KMS-11 (cell line): ENCODE measurements around the gene C16orf87.

Source experiments
- H2AFZ ChIP-seq: fragments of 200-600 bp; sonication (generic); 2 replicates; pipeline ENCODE4 v1.6.1; 2016; ENCODE audit warnings: antibody characterized with exemption, mixed run types, low read depth
- H3K27ac ChIP-seq: fragments of 200-600 bp; sonication (generic); 2 replicates; pipeline ENCODE4 v1.6.1; 2016; ENCODE audit warnings: mild to moderate bottlenecking, mixed run types
- H3K27me3 ChIP-seq: fragments of 200-600 bp; sonication (generic); 2 replicates; pipeline ENCODE4 v1.6.1; 2017; ENCODE audit warnings: mild to moderate bottlenecking, low read depth, mixed run types, moderate library complexity; ENCODE audit not compliant: insufficient read depth
- H3K36me3 ChIP-seq: fragments of 200-600 bp; sonication (generic); 2 replicates; pipeline ENCODE4 v1.6.1; 2017; ENCODE audit warnings: mild to moderate bottlenecking, mixed run types; ENCODE audit not compliant: insufficient read depth
- H3K4me1 ChIP-seq: fragments of 200-600 bp; sonication (generic); 2 replicates; pipeline ENCODE4 v1.6.1; 2016; ENCODE audit warnings: mild to moderate bottlenecking, low read depth, mixed run types; ENCODE audit not compliant: poor library complexity, severe bottlenecking
- H3K4me2 ChIP-seq: fragments of 200-600 bp; sonication (generic); 2 replicates; pipeline ENCODE4 v1.7.0; 2016; ENCODE audit warnings: mild to moderate bottlenecking, mixed run types
- H3K4me3 ChIP-seq: fragments of 200-600 bp; sonication (generic); IDR thresholded peaks from 2 replicates; pipeline ENCODE4 v1.6.1; 2017; ENCODE audit warnings: low read depth, low read length, mixed read lengths; ENCODE audit not compliant: insufficient read depth
- H3K79me2 ChIP-seq: fragments of 200-600 bp; sonication (generic); 2 replicates; pipeline ENCODE4 v1.6.1; 2016; ENCODE audit warnings: low read depth, mixed run types; ENCODE audit not compliant: insufficient read depth
- H3K9ac ChIP-seq: fragments of 200-600 bp; sonication (generic); 2 replicates; pipeline ENCODE4 v1.6.1; 2016; ENCODE audit warnings: mild to moderate bottlenecking, mixed run types
- H4K20me1 ChIP-seq: fragments of 200-600 bp; sonication (generic); 2 replicates; pipeline ENCODE4 v1.6.1; 2016; ENCODE audit warnings: mild to moderate bottlenecking, mixed run types; ENCODE audit not compliant: insufficient read depth
- CTCF ChIP-seq: fragments of 200-600 bp; sonication (generic); conservative IDR thresholded peaks from 2 replicates; pipeline ENCODE4 v1.6.1; 2017; ENCODE audit warnings: low read depth, mild to moderate bottlenecking, antibody characterized with exemption, low read length, moderate library complexity, mixed read lengths

Gene C16orf87

GRCh38 chr16:46748775-46749705 is 81.9 kb downstream of the C16orf87 start:
- H2AFZ ChIP-seq, result no peak overlapping the region
- H3K9ac ChIP-seq, result no peak overlapping the region
- no peaks in the 10 kb centered on the region for H3K36me3 ChIP-seq
- TF ChIP-seq CTCF, result no peak
- no peaks in the 10 kb centered on the region for H4K20me1 ChIP-seq
- no peaks in the 10 kb centered on the region for H3K79me2 ChIP-seq
- no peak overlapping the region for H3K4me2 ChIP-seq
- H3K27ac ChIP-seq, result no peak overlapping the region
- H3K4me3 ChIP-seq, result no peak overlapping the region
- H3K4me1 ChIP-seq, result no peaks in the 10 kb centered on the region
- H3K27me3 ChIP-seq, result no peaks in the 10 kb centered on the region

GRCh38 chr16:46747777-46748651 is 83.0 kb downstream of the C16orf87 start, which contains the start of gene MYLK3:
Gene MYLK3 (minus strand): TSS chr16:46748344. CDS start chr16:46748193, 151 bp downstream.
- no peak for TF ChIP-seq CTCF
- no peak within 1 kb of the TSS for H3K4me2 ChIP-seq
- no peaks in the 10 kb centered on the region for H3K79me2 ChIP-seq
- no peak within 1 kb of the TSS for H2AFZ ChIP-seq
- no peaks in the 10 kb centered on the region for H4K20me1 ChIP-seq
- H3K9ac ChIP-seq, result no peak within 1 kb of the TSS
- H3K36me3 ChIP-seq, result no peaks in the 10 kb centered on the region
- H3K27ac ChIP-seq, result no peak within 1 kb of the TSS
- no peak within 1 kb of the TSS for H3K4me3 ChIP-seq
- no peaks in the 10 kb centered on the region for H3K27me3 ChIP-seq
- H3K4me1 ChIP-seq, result no peaks in the 10 kb centered on the region

- no peak overlapping the region for H2AFZ ChIP-seq
- no peak for TF ChIP-seq CTCF
- no peak overlapping the region for H3K4me2 ChIP-seq
- no peak overlapping the region for H3K4me3 ChIP-seq
- H3K36me3 ChIP-seq, result no peaks in the 10 kb centered on the region
- no peak overlapping the region for H3K9ac ChIP-seq
- H3K27me3 ChIP-seq, result no peaks in the 10 kb centered on the region
- H3K4me1 ChIP-seq, result no peaks in the 10 kb centered on the region
- no peaks in the 10 kb centered on the region for H3K79me2 ChIP-seq
- H3K27ac ChIP-seq, result no peak overlapping the region
- no peaks in the 10 kb centered on the region for H4K20me1 ChIP-seq
These were observed 83.9 kb downstream of the C16orf87 start for GRCh38 chr16:46746821-46747776.
